Osteoblast (primary cell): ENCODE results near the gene ADAMTSL1. TPM values are rescaled to one million over a fixed set of nuclear protein-coding genes. Genes with fewer than 3 reads are reported as not detected.

Source experiments
- DNase-seq: peaks from one replicate; pipeline ENCODE4 v3.0.0; 2011; ENCODE audit warnings: low spot score, mixed read lengths; ENCODE audit not compliant: insufficient read length; ENCODE audit errors: missing footprints
- H2AFZ ChIP-seq: 2 replicates; pipeline ENCODE4 v1.6.0; 2011; ENCODE audit warnings: mild to moderate bottlenecking, low read length
- H3K27ac ChIP-seq: 2 replicates; pipeline ENCODE4 v1.5.1; 2011; ENCODE audit warnings: mild to moderate bottlenecking, low read depth, low read length, moderate library complexity
- H3K27me3 ChIP-seq: 2 replicates; pipeline ENCODE4 v1.6.0; 2012; ENCODE audit warnings: mild to moderate bottlenecking, control low read depth, inconsistent platforms, low read length, moderate library complexity; ENCODE audit not compliant: insufficient read depth
- H3K36me3 ChIP-seq: 2 replicates; pipeline ENCODE4 v1.5.1; 2011; ENCODE audit warnings: mild to moderate bottlenecking, low read length, control low read depth, moderate library complexity; ENCODE audit not compliant: insufficient read depth
- H3K4me1 ChIP-seq: 2 replicates; pipeline ENCODE4 v1.5.1; 2011; ENCODE audit warnings: mild to moderate bottlenecking, low read length, control low read depth, moderate library complexity; ENCODE audit not compliant: insufficient read depth
- H3K4me2 ChIP-seq: 2 replicates; pipeline ENCODE4 v1.6.0; 2011; ENCODE audit warnings: mild to moderate bottlenecking, low read length; ENCODE audit not compliant: insufficient read depth
- H3K4me3 ChIP-seq: fragments of 200-600 bp; sonication (generic); 3 replicates; pipeline ENCODE4 v1.5.1; 2012; ENCODE audit warnings: mild to moderate bottlenecking, low read length, inconsistent platforms; ENCODE audit not compliant: insufficient read depth
- H3K79me2 ChIP-seq: 2 replicates; pipeline ENCODE4 v1.6.0; 2012; ENCODE audit warnings: mild to moderate bottlenecking, low read length, control low read depth, inconsistent platforms; ENCODE audit not compliant: insufficient read depth
- H3K9me3 ChIP-seq: 2 replicates; pipeline ENCODE4 v1.5.1; 2011; ENCODE audit warnings: low read depth, low read length, control low read depth
- H4K20me1 ChIP-seq: 2 replicates; pipeline ENCODE4 v1.6.0; 2012; ENCODE audit warnings: mild to moderate bottlenecking, low read length, control low read depth; ENCODE audit not compliant: insufficient read depth
- CTCF ChIP-seq: IDR thresholded peaks from 2 replicates; pipeline ENCODE4 v1.5.1; 2011; ENCODE audit warnings: mild to moderate bottlenecking, low read depth, low read length, moderate library complexity; ENCODE audit errors: extremely low read depth
- total RNA-seq: library from RNA; depleted of rRNA; stranded (reverse); fragments of >200 nt; gene quantifications from 2 replicates; pipeline ENCODE4 v1.2.3, GENCODE V29; 2012

The ADAMTSL1 gene
- total RNA-seq, 1 donor: 54.3 TPM

GRCh38 chr9:18909140-18910018 lies 435.4 kb downstream of the ADAMTSL1 start:
- TF ChIP-seq CTCF: no peak
- H4K20me1 ChIP-seq: peaks cover 9% of the 10 kb centered on the region
- peaks cover 41% of the 10 kb centered on the region for H3K4me1 ChIP-seq
- H2AFZ ChIP-seq: no peak overlapping the region
- H3K9me3 ChIP-seq: no peaks in the 10 kb centered on the region
- no peaks in the 10 kb centered on the region for H3K27me3 ChIP-seq
- H3K36me3 ChIP-seq: peaks cover 43% of the 10 kb centered on the region
- H3K79me2 ChIP-seq: no peaks in the 10 kb centered on the region
- H3K27ac ChIP-seq: no peak overlapping the region
- H3K4me2 ChIP-seq: no peak overlapping the region
- no peak for DNase-seq
- H3K4me3 ChIP-seq: no peak overlapping the region

- Histone ChIP-seq H2AFZ (no peak overlapping the region), H3K4me2 (no peak overlapping the region), H3K4me1 (peaks cover 31% of the 10 kb centered on the region), H4K20me1 (peaks cover 8% of the 10 kb centered on the region), H3K27ac (no peak overlapping the region), H3K36me3 (peaks cover 43% of the 10 kb centered on the region), H3K79me2 (no peaks in the 10 kb centered on the region), H3K4me3 (no peak overlapping the region), H3K9me3 (no peaks in the 10 kb centered on the region), H3K27me3 (no peaks in the 10 kb centered on the region)
- TF ChIP-seq CTCF: no peak
- DNase-seq: no peak
Observed at GRCh38 chr9:18910435-18910834, 436.5 kb downstream of the ADAMTSL1 start.

- Histone ChIP-seq H3K27me3 (no peaks in the 10 kb centered on the region), H3K4me2 (no peak overlapping the region), H3K36me3 (peaks cover 43% of the 10 kb centered on the region), H4K20me1 (peaks cover 4% of the 10 kb centered on the region), H3K27ac (no peak overlapping the region), H3K4me3 (no peak overlapping the region), H3K4me1 (peaks cover 26% of the 10 kb centered on the region), H3K79me2 (no peaks in the 10 kb centered on the region), H3K9me3 (no peaks in the 10 kb centered on the region), H2AFZ (no peak overlapping the region)
- TF ChIP-seq CTCF: no peak
- DNase-seq: no peak
Observed at GRCh38 chr9:18910916-18911315, 437.0 kb downstream of the ADAMTSL1 start.

- peaks cover 36% of the 10 kb centered on the region for H3K36me3 ChIP-seq
- H4K20me1 ChIP-seq: peaks cover under 1% of the 10 kb centered on the region
- no peaks in the 10 kb centered on the region for H3K27me3 ChIP-seq
- no peak overlapping the region for H3K4me3 ChIP-seq
- H3K9me3 ChIP-seq: no peaks in the 10 kb centered on the region
- no peak overlapping the region for H3K4me2 ChIP-seq
- DNase-seq: no peak
- no peak overlapping the region for H2AFZ ChIP-seq
- H3K4me1 ChIP-seq: peaks cover 17% of the 10 kb centered on the region
- H3K79me2 ChIP-seq: no peaks in the 10 kb centered on the region
- H3K27ac ChIP-seq: no peak overlapping the region
- no peak for TF ChIP-seq CTCF
Observed at GRCh38 chr9:18911714-18912342, 437.9 kb downstream of the ADAMTSL1 start.
